Measurements from ENCODE around the gene SPHK2. TPM values are rescaled to one million over a fixed set of nuclear protein-coding genes. Genes with fewer than 3 reads are reported as not detected.

SPHK2 gene
- total RNA-seq, 2 experiments from 2014 or later: 18.2 to 33.3 TPM

DNA sequence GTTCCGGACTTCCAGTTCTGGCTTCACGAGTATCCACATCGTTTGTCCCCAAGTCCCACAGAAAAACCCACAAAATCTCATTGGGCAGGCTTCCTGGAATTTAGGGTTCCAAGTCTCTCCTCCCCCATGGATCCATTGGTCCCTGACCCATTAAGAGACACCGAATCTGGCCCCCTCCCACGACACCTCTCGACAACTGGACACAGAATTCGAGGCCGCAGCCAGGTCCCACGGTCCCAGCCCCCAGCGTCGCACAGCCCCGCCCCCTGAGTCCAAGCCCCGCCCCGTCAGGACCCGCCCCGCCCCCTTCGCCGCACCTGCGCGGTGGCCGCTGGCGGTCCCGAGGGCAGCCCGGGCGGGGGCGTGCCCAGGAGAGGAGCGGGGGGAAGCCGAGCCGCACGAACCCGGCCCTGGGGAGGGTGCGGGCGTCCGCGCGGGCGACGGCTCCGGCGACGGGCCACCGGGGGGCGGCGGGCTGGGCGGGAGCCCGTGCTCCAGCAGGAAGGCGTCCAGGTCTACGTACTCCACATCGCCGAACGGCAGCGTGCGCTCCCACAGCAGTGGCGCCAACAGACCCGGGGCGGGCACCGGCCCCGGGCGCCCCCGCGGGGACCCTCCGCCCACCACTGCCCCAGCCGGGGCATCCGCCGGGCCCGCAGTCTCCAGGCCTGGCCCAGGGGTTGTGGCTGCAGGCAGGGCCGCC lies 16.1 kb downstream of the SPHK2 start:
- no TSS peak for BruUV-seq (replicated peaks)
- CTCF ChIA-PET (ENCODE audit: unreplicated experiment): no interaction called here
- peak overlapping the region; percentile 97 for H3K4me2 ChIP-seq (ENCODE audit: low read length)
- TF ChIP-seq, protein P1, sequence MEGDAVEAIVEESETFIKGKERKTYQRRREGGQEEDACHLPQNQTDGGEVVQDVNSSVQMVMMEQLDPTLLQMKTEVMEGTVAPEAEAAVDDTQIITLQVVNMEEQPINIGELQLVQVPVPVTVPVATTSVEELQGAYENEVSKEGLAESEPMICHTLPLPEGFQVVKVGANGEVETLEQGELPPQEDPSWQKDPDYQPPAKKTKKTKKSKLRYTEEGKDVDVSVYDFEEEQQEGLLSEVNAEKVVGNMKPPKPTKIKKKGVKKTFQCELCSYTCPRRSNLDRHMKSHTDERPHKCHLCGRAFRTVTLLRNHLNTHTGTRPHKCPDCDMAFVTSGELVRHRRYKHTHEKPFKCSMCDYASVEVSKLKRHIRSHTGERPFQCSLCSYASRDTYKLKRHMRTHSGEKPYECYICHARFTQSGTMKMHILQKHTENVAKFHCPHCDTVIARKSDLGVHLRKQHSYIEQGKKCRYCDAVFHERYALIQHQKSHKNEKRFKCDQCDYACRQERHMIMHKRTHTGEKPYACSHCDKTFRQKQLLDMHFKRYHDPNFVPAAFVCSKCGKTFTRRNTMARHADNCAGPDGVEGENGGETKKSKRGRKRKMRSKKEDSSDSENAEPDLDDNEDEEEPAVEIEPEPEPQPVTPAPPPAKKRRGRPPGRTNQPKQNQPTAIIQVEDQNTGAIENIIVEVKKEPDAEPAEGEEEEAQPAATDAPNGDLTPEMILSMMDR (conservative IDR thresholded peaks at IDR 0.05; ENCODE audit: low read length): no peak
- TF ChIP-seq EZH2phosphoT487 (IDR thresholded peaks at IDR 0.05; ENCODE audit: borderline replicate concordance, low read depth, low read length): no peak
- no peaks in the 10 kb centered on the region; the same call in 1 of the 2 replicates for H3K79me2 ChIP-seq (ENCODE audit: insufficient read depth, low read depth, low read length)
- POLR2A ChIA-PET: no interaction called here
- peaks cover 46% of the 10 kb centered on the region for H3K4me1 ChIP-seq (ENCODE audit: insufficient read depth, low read length, poor library complexity, severe bottlenecking)
- peak overlapping the region; percentile 76 for H3K4me3 ChIP-seq (ENCODE audit: low read depth, low read length, poor library complexity, severe bottlenecking)
- intact Hi-C loops (cut with micrococcal nuclease; ENCODE audit: unreplicated experiment): loop anchor here (5.0 to 10.0 kb wide), 2 partner anchors 859 to 1042 kb away; partner anchors contain the start of genes PRMT1 and RPS11
- no peaks in the 10 kb centered on the region for H3K9me3 ChIP-seq (ENCODE audit: low read length)
- peak overlapping the region; percentile 45; the same call in 1 of the 2 replicates for H2AFZ ChIP-seq (ENCODE audit: low read length)
- peak overlapping the region; percentile 94 for H3K27ac ChIP-seq (ENCODE audit: low read depth, low read length, poor library complexity, severe bottlenecking)
- H3K36me3 ChIP-seq (ENCODE audit: insufficient read depth, low read length): peaks cover 11% of the 10 kb centered on the region; the same call in 1 of the 2 replicates
- peak; percentile 86 for DNase-seq (ENCODE audit: low spot score)
- no peaks in the 10 kb centered on the region for H3K9me2 ChIP-seq (ENCODE audit: insufficient read depth, low read length)
- H4K20me1 ChIP-seq (ENCODE audit: insufficient read depth, low read length): no peaks in the 10 kb centered on the region

DNA sequence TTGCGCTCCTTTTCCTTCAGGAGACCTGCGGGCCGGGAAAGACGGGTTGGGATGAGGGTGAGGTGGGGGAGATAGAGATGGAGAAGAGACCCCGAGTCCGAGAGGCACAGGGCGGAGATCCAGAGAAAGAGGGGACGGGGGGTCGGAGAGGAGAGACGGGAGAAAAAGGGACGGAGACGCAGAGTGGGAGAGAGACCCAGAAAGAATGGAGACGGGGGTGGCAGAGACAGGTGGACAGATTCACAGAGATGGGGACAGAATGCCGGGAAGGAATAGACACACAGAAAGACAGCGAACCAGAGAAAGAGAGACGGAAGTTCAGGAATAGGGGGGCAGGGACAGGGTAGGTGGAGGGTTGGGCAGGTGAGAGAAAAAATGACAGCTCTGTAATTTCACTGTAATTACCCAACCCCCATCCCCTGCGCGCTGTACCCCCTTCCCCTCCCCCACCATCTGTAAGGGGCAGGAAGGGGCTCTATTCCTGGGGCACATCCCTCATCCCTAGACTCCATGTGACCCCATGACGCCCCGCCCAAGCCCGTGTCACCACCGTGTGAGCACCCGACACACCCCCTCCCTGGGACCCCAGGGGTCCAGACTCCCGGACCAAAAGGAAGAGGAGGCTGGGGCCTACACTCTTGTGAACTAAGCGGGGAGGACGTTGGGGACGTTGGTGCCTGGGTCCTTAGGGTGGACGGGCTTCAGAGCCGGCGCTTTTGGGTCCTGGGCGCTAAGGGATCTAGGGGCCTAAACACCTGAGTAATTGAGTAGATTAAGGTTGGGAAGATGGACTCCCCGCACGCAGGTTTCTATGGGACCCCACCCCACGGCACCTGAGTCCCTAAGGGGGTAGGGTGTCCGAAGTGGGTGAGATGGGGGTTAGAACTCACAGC lies 16.9 kb downstream of the SPHK2 start:
- no peaks in the 10 kb centered on the region for H4K20me1 ChIP-seq (ENCODE audit: insufficient read depth, low read length)
- peak overlapping the region; percentile 97 for H3K4me2 ChIP-seq (ENCODE audit: low read length)
- BruUV-seq (replicated peaks): no TSS peak
- no peak for DNase-seq (ENCODE audit: low spot score)
- peak overlapping the region; percentile 76 for H3K4me3 ChIP-seq (ENCODE audit: low read depth, low read length, poor library complexity, severe bottlenecking)
- peaks cover 3% of the 10 kb centered on the region; the same call in 1 of the 2 replicates for H3K36me3 ChIP-seq (ENCODE audit: insufficient read depth, low read length)
- H3K9me2 ChIP-seq (ENCODE audit: insufficient read depth, low read length): no peaks in the 10 kb centered on the region
- H2AFZ ChIP-seq (ENCODE audit: low read length): peak overlapping the region; percentile 45; the same call in 1 of the 2 replicates
- no peaks in the 10 kb centered on the region; the same call in 1 of the 2 replicates for H3K79me2 ChIP-seq (ENCODE audit: insufficient read depth, low read depth, low read length)
- no peaks in the 10 kb centered on the region for H3K9me3 ChIP-seq (ENCODE audit: low read length)
- TF ChIP-seq, protein P1 (conservative IDR thresholded peaks at IDR 0.05; ENCODE audit: low read length): no peak
- TF ChIP-seq EZH2phosphoT487 (IDR thresholded peaks at IDR 0.05; ENCODE audit: borderline replicate concordance, low read depth, low read length): no peak
- ChIA-PET POLR2A (no interaction called here), CTCF (ENCODE audit: unreplicated experiment) (no interaction called here)
- intact Hi-C loops (cut with micrococcal nuclease; ENCODE audit: unreplicated experiment): loop anchor here (5.0 to 10.0 kb wide), 2 partner anchors 859 to 1041 kb away; partner anchors contain the start of genes PRMT1 and RPS11
- H3K4me1 ChIP-seq (ENCODE audit: insufficient read depth, low read length, poor library complexity, severe bottlenecking): peaks cover 46% of the 10 kb centered on the region
- peak overlapping the region; percentile 94 for H3K27ac ChIP-seq (ENCODE audit: low read depth, low read length, poor library complexity, severe bottlenecking)

All from OCI-LY7 (cell line).